ENCODE data around the gene XRCC5.

DNA sequence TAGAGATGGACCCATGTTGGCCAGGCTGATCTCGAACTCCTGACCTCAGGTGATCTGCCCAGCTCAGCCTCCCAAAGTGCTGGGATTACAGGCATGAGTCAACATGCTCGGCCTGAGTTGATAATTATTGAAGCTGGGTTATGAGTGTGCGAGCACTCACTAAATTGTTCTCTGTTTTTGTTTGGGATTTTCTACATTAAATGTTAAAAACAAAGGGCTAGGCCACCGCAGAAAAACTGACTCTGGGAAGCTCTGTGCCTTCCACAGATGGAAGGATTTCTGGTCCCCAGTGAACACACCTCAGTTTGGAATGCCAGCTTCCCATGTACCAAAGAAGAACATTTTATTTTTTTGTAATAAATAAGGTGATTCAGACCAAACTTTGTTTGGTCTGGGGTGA lies 83.0 kb downstream of the XRCC5 start:
- TF ChIP-seq, protein P1, sequence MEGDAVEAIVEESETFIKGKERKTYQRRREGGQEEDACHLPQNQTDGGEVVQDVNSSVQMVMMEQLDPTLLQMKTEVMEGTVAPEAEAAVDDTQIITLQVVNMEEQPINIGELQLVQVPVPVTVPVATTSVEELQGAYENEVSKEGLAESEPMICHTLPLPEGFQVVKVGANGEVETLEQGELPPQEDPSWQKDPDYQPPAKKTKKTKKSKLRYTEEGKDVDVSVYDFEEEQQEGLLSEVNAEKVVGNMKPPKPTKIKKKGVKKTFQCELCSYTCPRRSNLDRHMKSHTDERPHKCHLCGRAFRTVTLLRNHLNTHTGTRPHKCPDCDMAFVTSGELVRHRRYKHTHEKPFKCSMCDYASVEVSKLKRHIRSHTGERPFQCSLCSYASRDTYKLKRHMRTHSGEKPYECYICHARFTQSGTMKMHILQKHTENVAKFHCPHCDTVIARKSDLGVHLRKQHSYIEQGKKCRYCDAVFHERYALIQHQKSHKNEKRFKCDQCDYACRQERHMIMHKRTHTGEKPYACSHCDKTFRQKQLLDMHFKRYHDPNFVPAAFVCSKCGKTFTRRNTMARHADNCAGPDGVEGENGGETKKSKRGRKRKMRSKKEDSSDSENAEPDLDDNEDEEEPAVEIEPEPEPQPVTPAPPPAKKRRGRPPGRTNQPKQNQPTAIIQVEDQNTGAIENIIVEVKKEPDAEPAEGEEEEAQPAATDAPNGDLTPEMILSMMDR (IDR thresholded peaks at IDR 0.05; ENCODE audit: extremely low read depth in 1 of 2, insufficient read depth in 1 of 2, low read depth in 1 of 2, low read length in 2 of 2): no peak
- TF ChIP-seq, protein P2, sequence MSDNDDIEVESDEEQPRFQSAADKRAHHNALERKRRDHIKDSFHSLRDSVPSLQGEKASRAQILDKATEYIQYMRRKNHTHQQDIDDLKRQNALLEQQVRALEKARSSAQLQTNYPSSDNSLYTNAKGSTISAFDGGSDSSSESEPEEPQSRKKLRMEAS (IDR thresholded peaks at IDR 0.05; ENCODE audit: insufficient read depth, insufficient read length): no peak
- no peak for TF ChIP-seq MYC (IDR thresholded peaks at IDR 0.05; ENCODE audit: low read depth, low read length)
- TF ChIP-seq EZH2 (IDR thresholded peaks at IDR 0.05; ENCODE audit: borderline replicate concordance, low read depth, low read length, severe bottlenecking): no peak
- no peak for TF ChIP-seq POLR2AphosphoS5 (IDR thresholded peaks at IDR 0.05; ENCODE audit: insufficient read depth, low read depth, low read length)
- TF ChIP-seq POLR2A (IDR thresholded peaks at IDR 0.05; ENCODE audit: low read depth, low read length): no peak
- no peak for TF ChIP-seq GATA2 (IDR thresholded peaks at IDR 0.05; ENCODE audit: insufficient read depth, insufficient read length, low read depth, low read length)
- no peak for TF ChIP-seq JUN (IDR thresholded peaks at IDR 0.05; ENCODE audit: borderline replicate concordance, insufficient read depth, insufficient read length, low read depth)
- TF ChIP-seq FOS (IDR thresholded peaks at IDR 0.05; ENCODE audit: borderline replicate concordance, insufficient read depth, low read length): no peak

Measured in endothelial cell of umbilical vein (primary cell).